Stimulated activated CD4-positive, alpha-beta T cell treated with anti-CD3 and anti-CD28 coated beads, Interleukin-15, amount 100 ng/mL, for 24 hours (primary cell): ENCODE data around the gene UBXN10.

Source experiments
- DNase-seq: peaks from one replicate; pipeline ENCODE4 v3.0.0-alpha.2; 2020

Gene UBXN10

DNA sequence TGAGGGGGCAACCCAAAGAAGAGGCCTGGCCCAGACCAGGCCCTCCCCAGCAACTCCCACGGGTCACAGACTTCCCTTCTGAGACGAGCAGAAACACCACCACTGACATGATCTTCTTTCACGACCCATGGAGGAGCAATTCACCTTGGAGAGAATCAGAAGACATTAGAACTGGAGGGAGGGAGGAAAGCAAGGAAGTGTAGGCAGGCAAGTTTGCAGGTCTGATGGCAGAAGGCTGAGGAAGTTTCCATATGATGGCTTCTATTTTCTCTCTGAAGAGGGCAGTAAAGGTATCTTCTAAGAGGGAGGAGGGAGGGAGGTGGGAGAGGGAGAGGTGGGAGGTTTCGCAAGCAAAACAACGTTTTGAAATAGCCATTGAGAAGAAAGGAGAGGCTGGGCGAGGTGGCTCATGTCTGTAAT is 1.4 kb upstream of the UBXN10 start:
- DNase-seq, result no peak

DNA sequence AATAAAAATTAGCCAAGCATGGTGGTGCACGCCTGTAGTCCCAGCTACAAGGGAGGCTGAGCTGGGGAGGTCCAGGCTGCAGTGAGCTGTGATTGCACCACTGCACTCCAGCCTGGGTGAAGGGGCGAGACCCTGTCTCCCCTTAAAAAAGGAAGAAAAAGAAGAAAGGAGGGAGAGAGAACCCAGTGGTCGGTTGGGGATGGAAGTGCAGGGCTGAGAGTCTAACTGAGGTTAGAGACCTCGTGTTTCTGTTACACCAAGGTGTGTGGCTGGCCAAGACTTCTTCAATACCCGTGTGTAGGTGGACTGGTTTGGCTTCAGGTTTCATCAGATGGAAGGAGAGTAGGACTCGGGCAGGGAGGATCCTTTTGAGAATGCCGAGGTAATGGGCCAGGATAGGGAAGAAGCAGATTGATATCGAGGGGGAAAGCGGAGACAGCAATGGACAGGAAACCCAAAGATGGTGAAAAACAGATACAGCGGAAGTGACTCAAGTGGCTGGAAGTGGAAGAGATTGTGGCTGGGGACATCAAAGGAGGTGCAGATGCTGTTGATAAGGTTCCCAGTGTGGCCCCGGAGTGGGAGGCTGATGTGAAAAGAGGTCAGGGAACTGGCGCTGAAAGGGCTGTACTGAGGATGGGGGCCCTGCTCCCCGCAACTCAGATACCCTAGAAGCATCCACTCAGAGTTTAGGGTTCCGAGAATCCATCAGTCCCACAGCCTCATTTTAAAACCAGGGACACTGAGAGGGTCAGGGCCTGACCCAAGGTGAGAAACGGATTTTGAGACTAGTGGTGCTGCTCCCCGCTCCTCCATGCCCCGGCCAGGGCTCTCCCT is 681 bp upstream of the UBXN10 start:
- DNase-seq, result peak; percentile 78

DNA sequence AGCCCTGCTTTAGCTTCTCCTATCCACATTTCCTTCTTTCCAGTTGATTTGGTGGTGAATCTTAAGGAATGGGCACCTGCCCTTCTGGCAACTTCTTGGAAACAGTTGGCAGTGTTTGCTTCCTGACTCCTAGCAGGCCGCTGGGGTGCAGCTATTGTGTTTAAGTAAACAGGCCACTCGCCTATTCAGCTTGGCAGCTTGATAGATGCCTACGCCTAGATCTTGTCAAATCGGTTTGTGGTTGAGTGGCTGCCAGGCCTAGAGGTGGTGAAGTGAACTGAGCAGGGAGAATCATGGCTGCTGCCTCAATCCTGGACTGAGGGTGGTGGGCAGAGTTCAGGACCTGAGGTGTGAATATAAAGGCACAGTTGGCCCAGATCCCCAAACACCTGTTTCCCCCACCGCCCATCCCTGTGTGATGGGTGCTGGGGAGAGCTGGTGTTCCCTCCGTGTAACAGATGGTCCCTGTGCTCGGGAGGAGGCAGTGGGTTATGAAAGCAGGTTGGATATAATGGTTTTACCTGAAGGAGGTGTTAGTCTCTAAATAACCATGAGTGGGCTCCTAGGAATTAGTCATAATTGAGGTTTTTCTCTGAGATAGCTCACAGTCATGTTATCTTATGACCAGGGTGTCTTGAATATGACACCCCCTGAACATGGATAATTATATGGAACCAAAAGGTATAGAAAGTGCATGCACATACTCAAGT is 1.4 kb downstream of the UBXN10 start:
- DNase-seq, result peak; percentile 53

DNA sequence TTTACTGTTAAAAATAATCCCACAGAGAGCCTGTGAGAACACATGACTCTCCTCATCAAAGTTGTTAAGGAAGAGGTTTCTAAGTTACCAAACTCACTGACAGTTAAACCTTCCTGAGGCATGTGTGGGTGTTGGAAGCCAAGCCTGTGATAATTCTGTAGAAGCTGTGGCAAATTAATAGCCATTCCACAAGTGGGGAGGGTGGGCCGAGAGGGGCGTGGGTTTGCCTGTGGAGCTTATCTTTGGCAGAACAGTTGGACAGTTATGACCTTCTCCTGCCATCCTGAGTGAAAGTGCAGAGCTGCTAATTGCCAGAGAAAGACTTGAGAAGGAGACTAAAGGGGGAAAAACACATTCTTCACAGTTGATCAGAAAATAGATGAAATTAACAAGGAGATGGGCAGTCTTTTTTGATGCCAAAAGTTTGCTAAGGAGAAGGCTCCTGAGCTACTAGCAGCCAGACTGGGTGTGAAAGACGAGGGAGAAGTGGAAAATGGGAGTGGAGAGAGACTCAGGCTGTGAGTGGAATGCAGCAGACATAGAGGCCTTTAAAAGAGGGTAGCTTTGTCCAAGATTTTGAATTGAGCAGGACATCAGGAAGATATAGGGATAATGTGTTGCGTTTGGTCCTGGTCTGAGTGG is 2.0 kb downstream of the UBXN10 start:
- peak; percentile 20 for DNase-seq

DNA sequence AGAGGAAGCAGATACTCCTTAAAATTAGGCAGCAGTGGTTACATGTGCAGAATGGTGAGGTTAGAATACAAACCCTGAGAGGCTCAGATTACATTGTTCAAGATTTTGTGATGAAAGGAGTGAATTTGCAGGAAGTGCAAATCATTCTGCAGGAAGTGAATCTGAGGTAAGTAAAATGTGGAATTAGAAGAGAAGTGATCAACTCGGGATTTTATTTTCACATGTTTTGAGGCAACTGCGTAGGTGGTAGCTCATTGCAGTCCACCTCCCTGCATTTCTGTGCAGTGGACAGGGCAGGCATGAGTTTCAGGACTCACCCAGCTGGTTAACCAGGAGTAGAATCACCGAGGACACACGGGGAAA is 2.5 kb downstream of the UBXN10 start:
- no peak for DNase-seq

DNA sequence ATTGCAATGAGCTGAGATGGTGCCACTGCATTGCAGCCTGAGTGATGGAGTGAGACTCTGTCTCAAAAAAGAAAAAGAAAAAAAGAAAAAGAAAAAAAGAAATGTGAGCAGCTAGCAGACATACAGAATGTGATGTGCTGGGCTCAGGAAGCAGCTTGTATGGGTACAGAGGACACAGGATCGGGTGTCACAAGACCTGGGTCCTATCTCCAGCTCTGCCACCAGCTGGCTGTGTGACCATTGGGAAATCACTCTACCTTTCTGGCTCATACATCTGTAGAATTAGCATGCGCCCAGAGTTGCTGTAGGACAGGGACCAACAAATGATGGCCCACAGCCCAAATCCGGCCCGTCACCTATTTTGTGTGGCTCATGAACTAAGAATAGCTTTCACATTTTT is 3.8 kb downstream of the UBXN10 start:
- DNase-seq, result no peak

DNA sequence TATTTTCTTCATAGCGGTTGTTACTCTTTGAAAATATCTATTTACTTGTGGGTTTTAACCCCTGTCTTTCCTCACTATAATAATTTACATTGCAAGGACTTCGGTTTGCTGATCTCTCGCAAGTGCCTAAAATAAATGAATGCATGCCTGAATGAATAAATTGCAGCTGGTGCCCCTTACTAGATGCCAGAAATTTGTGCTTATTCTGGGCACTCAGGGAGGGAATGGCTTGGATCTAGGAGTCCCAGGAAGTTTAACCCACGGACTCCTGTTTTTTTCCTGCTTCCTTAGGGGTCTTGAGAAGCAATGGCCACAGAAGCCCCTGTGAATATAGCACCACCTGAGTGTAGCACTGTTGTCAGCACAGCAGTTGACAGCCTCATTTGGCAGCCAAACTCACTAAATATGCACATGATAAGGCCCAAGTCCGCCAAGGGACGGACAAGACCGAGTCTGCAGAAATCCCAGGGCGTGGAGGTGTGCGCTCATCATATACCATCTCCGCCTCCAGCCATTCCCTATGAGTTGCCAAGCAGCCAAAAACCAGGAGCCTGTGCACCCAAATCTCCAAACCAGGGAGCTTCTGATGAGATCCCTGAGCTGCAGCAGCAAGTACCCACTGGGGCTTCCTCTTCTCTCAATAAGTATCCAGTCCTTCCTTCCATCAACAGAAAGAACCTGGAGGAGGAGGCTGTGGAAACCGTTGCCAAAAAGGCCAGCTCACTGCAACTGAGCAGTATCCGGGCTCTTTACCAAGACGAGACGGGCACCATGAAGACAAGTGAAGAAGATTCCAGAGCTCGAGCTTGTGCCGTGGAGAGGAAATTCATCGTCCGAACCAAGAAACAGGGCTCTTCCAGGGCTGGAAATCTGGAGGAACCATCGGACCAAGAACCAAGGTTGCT is 4.6 kb downstream of the UBXN10 start:
- DNase-seq, result no peak

DNA sequence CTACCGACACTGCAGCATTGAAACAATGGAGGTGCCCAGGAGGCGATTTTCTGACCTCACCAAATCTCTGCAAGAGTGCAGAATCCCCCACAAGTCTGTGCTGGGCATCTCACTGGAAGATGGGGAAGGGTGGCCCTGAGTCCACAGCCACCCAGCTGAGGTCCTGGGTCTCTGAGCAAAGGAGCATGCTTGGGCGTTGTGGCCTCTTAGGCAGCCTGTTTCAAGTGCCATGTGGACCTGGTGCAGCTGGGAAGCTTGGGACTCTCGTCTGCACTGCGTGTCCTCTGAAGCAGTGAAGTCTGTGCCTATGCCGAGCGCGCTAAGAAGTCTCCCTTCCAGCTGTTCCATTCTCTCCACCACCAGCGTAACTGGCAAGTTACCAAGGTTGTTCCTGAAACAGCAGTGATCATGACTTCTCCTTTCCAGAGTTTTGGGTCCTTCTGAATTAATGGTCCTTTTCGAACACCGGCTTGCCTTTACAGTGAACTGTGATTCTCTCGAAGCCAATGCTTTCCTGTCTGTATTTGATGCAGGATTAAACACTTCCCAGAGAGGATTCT is 5.5 kb downstream of the UBXN10 start:
- DNase-seq, result no peak

DNA sequence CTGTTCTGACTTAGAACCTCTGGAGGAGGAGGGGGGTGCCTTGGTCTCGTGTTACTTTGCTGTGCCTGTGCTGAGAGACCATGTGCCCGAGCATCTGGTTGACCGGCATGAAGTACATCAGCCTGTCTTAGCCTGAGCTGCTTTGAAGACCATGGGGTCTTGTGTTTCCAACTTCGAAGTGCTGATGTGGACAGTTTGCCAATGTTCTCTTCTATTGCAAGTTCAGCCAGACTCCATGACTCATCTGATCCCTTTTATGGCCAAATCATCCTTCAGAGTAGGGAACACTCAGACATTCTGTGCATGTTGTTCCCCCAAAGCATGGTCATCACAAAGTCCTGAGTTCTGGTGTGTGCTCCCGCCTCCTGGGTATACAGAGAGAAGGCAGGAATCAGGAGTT is 6.5 kb downstream of the UBXN10 start:
- no peak for DNase-seq

DNA sequence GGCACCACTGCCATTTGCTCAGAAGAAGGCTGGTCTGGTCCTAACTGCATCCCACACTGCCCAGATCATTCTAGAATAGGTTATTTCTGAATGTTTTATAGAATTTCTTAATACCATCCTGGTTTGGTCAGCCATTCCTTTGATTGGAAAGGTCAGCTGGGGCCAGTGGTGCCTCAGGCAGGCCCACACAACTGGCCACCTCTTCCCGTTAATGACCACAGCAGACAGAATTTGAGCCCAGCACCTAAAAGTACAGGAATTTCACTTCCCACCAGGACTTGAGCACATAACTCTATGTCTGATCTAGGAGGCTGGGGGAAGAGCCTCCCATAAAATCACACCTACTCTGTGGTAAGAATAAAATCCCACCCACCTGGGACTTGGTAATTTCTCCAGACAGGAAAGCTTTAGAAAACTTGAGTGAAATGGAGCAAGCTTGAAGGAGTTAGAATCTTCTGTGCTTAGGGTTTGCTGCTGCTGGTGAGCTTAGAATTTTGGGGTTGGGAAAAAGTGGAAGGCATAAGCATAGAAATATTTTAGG is 7.0 kb downstream of the UBXN10 start:
- DNase-seq, result no peak

DNA sequence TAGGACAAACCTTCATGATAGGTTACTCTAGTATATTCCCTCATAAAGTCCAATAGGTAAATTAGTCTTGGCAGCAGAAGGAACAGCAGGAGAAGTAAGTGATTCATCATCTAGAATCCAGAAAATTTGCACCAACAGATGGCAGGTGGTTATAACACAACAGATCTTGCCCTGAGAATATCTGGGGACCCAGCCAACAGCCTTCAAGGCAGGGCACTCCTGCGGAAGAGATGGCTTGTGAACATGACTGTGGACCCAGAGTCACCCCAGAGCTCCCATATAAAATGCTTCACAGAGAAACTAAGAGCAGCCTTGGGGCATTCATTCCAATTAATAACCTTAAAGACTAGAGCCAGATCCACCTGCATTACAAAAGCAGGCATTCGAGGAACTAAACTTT is 8.3 kb downstream of the UBXN10 start:
- DNase-seq, result no peak

DNA sequence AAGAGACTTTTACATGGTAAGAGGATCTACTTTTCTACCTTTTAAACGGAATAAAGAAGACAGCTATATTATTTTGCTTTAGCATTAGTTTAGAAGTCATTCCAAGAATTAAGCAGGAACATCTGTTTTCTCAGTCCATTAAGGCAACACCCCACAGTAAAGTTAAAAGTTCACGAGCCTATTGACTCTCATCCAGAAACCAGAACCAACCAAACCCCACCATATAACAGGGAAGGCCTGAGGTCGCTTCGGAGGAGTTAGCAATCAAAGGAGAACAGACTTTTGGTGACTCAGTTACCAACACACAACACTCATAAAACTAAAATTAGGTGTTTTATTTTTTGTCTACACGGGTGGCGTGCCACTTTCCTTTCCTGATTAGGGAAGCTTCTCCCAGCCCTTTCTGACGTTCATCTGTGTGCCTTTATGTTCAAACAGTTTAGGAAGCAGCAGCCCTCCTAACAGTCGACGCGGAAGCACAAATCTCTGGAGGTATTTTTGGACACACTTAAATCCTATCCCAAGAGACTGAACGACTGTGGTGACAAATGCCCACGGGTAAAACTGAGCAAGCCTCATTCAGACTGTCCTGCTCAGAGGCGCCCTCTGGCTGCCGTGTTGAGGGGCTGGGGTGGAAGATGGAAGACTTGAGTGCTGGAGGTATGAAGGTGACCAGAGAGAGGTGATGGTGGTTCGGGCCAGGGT is 9.0 kb downstream of the UBXN10 start:
- DNase-seq, result peak; percentile 83

DNA sequence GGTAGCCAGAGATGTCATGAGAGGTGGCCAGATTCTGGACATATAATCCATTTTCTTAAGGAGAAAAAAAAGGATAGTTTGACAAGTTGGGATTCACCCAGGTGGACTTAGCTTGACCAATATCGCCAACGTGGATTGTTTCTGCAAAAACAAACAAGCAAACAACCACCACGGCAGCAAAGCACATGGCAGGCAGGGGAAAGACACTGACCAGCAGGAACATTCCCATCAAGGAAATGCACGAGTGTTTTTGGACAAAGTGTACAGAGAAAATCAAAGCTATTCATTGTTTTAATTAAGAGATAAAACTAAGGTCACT is 9.5 kb downstream of the UBXN10 start:
- DNase-seq, result no peak

DNA sequence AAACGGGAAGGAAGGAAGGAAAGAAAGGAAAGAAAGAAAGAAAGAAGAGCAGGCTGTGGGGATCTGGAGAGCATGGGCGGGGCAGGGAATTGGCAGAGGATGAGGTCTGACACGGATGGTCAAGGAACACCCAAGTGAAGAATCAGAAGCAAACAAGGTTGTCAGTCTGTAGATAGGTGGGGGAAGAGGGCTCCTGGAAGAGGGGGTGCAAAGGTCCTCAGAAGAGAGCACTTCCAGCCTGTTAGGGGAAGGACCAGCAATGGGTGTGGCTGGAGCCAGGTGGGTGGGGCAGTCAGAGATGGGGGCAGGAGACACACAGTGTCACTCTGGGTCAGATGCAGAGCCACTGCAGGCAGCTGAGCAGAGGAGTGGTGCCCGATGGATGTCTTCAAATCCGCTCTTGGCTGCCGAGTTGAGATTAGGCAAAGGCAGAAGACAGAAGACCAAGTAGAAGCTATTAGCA is 11.5 kb downstream of the UBXN10 start:
- DNase-seq, result no peak

DNA sequence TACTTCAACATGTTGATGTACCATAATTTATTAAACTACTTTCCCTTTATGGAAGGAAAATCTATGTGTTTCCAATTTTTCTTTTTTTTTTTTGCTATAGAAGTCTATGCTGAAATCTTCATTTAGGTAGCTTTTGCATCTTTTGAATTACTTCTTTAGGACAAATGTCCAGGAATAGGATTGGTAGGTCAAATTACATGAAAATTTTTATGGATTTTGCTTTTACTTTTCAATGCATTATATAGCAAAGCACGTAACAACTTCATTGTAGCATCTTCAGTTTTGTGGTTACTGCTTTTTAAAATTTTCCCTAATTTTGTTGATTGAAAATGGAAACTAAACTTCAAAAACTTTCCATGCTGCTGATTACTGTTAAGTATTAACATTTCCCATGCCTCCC is 12.4 kb downstream of the UBXN10 start:
- DNase-seq, result no peak

DNA sequence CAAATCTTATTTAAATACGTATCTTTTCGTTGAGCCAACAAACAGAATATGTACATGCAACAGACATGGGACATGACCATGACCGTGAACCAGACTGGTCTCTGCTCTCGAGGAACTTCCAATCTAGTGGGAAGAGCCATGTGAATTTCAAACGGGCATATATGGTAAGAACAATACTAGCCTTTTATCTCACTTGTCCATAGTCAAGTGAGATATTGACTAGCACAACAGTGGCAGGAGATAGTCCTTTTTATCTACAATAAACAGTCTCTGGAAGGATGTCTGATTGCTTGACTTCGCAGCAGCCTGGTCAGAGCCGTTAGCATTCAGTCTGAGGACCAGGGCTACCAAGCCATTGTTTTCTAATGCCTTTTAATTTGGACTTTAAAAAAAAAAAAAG is 13.0 kb downstream of the UBXN10 start:
- no peak for DNase-seq

DNA sequence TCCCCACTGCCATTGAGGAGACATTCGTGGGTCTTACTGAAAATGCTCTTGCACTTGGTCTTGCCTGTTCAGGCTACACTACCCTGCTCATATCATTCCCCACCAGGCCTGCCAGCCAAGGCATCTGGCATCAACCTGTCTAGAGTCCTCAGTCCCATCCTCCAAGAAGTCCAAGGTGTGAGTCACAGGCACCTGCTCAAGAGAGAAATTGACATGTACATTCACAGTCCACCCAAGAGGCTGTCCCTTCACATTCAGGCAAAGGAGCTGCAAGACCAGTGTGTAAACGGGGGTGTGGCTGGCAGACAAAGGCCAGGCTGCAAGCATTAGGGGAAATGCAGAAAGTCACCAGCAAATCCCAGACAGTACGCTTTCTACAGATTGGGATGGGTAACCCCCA is 13.5 kb downstream of the UBXN10 start:
- DNase-seq, result no peak

DNA sequence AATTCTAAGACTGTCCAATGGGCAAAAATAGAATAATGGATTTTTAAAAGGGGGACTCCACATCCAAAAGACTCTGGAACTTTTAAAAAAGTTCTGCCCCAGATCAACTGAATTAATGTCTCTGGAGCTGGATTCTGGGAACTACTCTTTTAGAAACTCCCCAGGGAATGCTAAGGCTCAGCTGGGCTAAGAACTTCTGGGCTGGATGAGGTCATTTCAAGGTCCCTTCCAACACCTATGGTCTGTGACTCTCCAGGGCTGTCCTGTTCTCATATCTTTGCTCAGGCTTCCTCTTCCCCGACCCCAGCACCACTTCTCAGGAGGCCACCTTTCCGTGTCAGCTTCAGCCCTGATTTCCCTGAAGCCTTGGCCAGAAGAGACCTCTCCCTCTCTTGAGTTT is 13.9 kb downstream of the UBXN10 start:
- no peak for DNase-seq

DNA sequence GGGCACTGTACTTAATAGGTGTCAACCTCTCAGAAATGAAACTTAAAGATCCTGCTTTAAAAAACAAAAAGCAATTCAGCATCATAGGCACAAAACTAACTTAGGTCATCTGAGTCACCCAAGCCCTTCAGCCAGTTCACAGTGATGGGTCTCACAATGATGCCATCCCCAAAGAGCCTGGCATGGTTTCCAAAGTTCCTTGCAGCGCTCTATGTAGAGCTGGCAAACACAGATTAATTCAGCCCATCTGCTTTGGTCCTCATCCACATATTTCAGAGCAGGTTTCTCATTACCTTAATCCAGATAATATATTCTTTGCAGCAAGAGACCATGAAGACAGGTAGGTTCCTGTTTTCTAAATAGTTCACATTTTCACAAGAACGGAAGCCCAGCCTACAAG is 15.1 kb downstream of the UBXN10 start:
- no peak for DNase-seq

DNA sequence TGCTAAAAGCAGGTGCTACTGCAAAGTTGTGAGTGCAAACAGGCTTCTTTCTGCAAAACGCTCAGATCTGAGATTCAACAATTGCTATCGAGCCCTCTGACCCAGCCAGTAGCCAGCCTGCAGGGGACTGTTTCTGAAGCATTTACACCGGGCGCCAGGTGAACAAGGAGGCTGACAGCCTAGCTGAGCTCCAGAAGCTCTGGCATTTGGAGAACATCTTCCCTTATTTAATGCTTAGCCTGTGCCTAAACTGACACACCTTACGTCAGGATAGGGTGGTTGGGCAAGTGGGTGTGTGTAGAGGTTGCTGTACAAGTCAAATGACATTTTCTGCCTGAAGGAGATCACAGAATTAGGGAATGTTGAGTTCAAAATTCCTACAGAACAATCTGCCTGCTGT is 16.3 kb downstream of the UBXN10 start:
- no peak for DNase-seq

DNA sequence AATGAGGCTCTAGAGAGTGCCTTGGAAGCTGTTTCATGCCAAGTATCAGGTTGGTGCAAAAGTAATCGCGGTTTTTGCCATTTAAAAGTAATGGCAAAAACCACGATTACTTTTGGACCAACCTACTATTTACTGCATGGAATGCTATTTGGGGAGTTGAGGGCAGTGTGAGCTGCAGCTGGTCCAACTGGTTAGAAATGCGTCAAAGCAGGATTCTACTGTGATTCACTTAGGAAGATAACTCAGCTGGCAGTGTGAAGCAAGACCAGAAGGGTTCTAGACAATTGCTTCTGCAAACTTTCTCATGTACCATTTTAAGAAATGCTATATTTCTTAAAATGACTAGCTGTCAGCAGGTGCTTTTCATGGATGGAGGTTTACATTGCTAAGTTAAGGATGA is 21.6 kb downstream of the UBXN10 start:
- no peak for DNase-seq

DNA sequence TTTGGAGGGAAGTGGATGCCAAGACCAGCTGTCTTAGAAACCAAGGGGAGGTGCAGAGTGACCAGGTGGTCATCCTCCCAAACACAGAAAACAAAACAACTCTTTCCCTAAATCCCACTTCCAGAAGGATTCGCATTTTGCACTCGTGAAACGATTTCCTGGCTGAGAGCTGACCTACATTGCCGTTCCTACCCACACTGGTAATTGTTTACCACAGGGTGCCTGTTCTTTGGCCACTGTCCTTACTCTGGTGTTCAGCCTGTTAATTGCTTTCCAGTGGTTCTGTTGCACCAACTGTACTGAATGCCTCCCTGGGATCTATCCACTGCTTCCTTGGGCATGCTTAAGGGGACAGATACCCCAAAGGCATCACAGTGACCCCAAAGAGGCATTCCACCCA is 23.6 kb downstream of the UBXN10 start:
- no peak for DNase-seq
